Measurements from ENCODE around the gene TMCO6. TPM values are rescaled to one million over a fixed set of nuclear protein-coding genes. Genes with fewer than 3 reads are reported as not detected.

TMCO6 gene
- total and polyA plus RNA-seq, 2 experiments from 2014 or later: 18.7 to 19.9 TPM

GRCh38 chr5:140664030-140664358 lies 24.7 kb downstream of the TMCO6 start:
- H3K79me2 ChIP-seq (replicated peaks; ENCODE audit: insufficient read depth): peaks cover 25% of the 10 kb centered on the region
- no peaks in the 10 kb centered on the region for H3K27me3 ChIP-seq (ENCODE audit: insufficient read depth)
- H3F3A ChIP-seq (replicated peaks; ENCODE audit: low read depth): no peaks in the 10 kb centered on the region; the same call in 1 of the 2 replicates
- H3K4me1 Mint-ChIP-seq: peaks cover 4% of the 10 kb centered on the region
- H3K4me1 ChIP-seq (ENCODE audit: insufficient read depth): no peaks in the 10 kb centered on the region
- TF ChIP-seq REST (IDR thresholded peaks at IDR 0.05; ENCODE audit: unreplicated experiment) (no peak), ZNF462 (CRISPR knock-in tag; IDR thresholded peaks at IDR 0.05) (no peak), EZH2phosphoT487 (IDR thresholded peaks at IDR 0.05; ENCODE audit: unreplicated experiment) (no peak), EZH2 (IDR thresholded peaks at IDR 0.05; ENCODE audit: low read depth, unreplicated experiment) (no peak), JUNB (IDR thresholded peaks at IDR 0.05; ENCODE audit: unreplicated experiment) (no peak), POLR2AphosphoS5 (IDR thresholded peaks at IDR 0.05; ENCODE audit: low read depth) (no peak), ZNF331 (CRISPR knock-in tag; IDR thresholded peaks at IDR 0.05; ENCODE audit: low read depth) (no peak), CREB1 (CRISPR knock-in tag; IDR thresholded peaks at IDR 0.05; ENCODE audit: low read depth) (no peak), ETS1 (IDR thresholded peaks at IDR 0.05) (no peak), NANOG (IDR thresholded peaks at IDR 0.05; ENCODE audit: borderline replicate concordance) (no peak), ZNF114 (CRISPR knock-in tag; IDR thresholded peaks at IDR 0.05) (no peak), STAT1 (IDR thresholded peaks at IDR 0.05; ENCODE audit: unreplicated experiment) (no peak), CTCF (conservative IDR thresholded peaks at IDR 0.05; ENCODE audit: low read depth in 2 of 2) (no peak)
- peak overlapping the region; percentile 99 for H3K4me3 Mint-ChIP-seq
- peak overlapping the region; percentile 98 for H3K4me3 ChIP-seq
- H4K20me1 ChIP-seq (replicated peaks; ENCODE audit: insufficient read depth): no peaks in the 10 kb centered on the region; the same call in 1 of the 2 replicates
- H3K27me3 Mint-ChIP-seq (ENCODE audit: insufficient read depth, low read depth, poor library complexity): peaks cover 5% of the 10 kb centered on the region
- H3K4me2 ChIP-seq: peak overlapping the region; percentile 86
- no peaks in the 10 kb centered on the region; the same call in 2 of the 3 replicates for H3K9me3 Mint-ChIP-seq
- H3K9me2 ChIP-seq (ENCODE audit: insufficient read depth): no peaks in the 10 kb centered on the region
- peak overlapping the region; percentile 99 for H2AFZ ChIP-seq
- peaks cover 22% of the 10 kb centered on the region for H3K36me3 ChIP-seq (ENCODE audit: insufficient read depth)
- peak overlapping the region; percentile 92; the same call in 1 of the 2 replicates for H3K27ac Mint-ChIP-seq
- DNase-seq (ENCODE audit: low spot score) (no peak), ATAC-seq (peak; percentile 7)
- H3K27ac ChIP-seq (ENCODE audit: low read depth): no peak overlapping the region
- H3K36me3 Mint-ChIP-seq (ENCODE audit: low read depth): peaks cover 70% of the 10 kb centered on the region

Measured in GM23338 (cell line).